Hindlimb muscle (tissue), 1 donor: Measurements from ENCODE around the gene KLK5. TPM values are rescaled to one million over a fixed set of nuclear protein-coding genes. Genes with fewer than 3 reads are reported as not detected.
"Not testable (repeated sequence)": the region's sequence is repeated elsewhere in the genome, so short reads cannot be mapped to it uniquely, and the experiment has no call there.

Experiments used
- DNase-seq: peaks from one replicate; pipeline ENCODE4 v3.0.0-alpha.2; 2013
- polyA plus RNA-seq: library from polyadenylated mRNA; unstranded; fragments of 120-200 nt; gene quantifications from one replicate; pipeline ENCODE4 v1.2.1, GENCODE V29; 2013; ENCODE audit not compliant: insufficient read length

KLK5 gene
- polyA plus RNA-seq, 1 donor = not detected

DNA sequence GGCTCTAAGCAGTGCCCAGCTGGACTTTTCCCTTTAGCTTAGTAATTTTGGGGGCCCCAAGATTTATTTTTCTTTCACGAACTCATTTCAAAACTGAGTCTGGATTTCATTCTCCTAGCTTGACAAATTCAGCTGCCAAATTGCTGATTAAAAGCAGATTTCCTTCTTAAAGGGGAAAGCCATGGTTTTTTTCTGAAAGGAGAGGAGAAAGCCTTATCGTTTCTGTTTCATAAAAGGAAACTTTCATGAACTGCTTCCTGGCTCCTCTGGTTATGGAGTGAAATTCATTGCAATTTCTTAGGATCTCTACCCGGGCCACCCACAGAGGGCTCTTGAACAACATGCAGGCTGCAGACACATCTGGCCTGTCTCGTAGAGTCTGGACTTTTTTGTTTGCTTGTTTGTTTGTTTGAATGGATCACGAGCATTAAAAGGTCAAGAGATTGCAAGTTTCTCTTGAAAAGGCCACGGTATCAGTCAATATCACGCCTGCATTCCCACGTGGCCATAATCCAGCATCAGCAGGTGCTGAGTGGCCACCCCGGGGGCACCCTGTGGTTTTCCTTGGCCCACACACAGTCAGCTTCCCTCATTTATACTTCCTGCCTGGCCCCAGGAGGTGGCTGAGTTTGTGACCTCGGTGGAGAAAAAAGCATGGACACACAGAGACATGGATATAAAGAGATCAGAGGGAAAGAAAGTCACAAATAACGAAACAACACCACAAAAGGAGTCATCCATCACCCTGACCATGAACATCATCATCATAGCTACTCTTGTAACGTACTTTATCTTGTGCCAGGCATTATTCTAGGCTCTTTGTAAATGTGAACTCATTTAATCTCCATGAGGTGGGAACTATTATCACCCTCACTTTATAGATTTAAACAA, 31.2 kb downstream of the KLK5 start:
- DNase-seq = no peak

- no peak for DNase-seq
These were observed 36.8 kb downstream of the KLK5 start for GRCh38 chr19:50916069-50916468.

DNA sequence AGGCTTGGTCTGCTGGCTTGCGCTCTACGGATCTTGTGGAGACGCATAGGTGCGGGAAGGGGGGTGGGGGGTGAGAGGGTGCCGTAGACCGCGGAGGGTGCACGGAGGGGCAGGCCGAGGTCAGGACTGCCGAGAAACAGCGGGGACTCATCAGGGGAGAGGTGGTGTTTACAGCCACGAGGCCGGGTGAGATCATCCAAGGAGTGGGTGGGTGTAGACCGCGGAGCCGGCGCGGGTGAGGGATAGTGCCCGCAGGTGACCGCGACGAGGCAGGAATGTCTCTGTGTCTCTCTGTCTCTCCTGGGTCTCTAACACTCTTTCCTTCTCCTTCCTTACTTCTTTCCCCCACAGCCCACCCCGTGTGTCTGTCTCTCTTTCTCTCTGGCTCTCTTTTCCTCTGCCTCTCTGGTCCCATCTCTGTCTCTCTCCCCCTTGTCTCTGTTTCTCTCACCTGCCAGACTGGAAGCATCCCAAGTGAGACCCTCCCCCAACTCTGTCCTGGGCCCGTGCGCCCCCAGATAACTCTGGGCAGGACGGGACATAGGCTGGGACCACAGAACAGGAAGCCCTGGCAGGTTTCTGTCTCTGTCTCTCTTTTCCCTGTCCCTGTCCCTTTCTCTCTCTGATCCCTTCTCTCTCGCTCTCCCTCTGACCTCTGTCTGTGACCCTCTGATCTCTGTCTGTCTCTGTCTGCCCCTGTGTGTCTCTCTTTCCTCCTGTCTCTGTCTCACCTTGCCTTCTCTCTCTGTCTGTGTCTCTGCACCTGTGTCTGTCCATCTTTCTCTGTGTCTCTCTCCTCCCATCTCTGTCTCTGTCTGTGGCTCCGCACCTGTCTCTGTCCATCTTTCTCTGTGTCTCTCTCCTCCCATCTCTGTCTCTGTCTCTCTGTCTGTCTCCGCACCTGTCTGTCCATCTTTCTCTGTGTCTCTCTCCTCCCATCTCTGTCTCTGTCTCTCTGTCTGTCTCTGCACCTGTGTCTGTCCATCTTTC, 39.8 kb downstream of the KLK5 start:
- DNase-seq = no peak

DNA sequence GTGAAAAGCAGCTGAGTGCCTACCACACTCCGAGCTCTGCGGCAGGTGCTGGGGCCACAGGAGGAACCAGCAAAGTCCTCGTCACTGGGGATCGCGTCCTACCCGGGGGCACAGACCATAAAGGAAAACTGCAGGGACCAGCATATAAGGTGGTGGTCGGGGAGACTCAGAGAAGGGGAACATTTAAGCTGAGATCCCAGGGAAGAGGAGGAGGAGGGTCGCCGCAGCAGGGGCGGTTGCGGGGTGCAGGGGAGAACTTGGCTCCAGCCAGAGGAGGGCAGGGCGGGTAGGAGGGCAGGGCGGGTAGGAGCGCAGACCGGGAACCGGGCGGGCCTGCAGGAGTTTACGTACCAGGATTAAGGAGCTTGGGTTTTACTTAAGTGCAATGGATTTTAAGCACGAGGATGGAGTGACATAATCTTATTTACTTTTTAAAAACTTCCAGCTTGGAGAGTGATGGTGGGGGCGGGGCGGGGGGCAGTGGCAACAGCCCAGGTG, 40.7 kb downstream of the KLK5 start:
- no peak for DNase-seq

- DNase-seq = no peak
These were observed 41.4 kb downstream of the KLK5 start, which contains the start of gene KLK4 for GRCh38 chr19:50911206-50912101. TSS of gene KLK4 (minus strand) at chr19:50911395. CDS start at chr19:50910738, 657 bp downstream.

GRCh38 chr19:50910722-50911121, 42.1 kb downstream of the KLK5 start:
- DNase-seq = no peak

- DNase-seq = no peak
These were observed 43.4 kb downstream of the KLK5 start for GRCh38 chr19:50909240-50910070.

DNA sequence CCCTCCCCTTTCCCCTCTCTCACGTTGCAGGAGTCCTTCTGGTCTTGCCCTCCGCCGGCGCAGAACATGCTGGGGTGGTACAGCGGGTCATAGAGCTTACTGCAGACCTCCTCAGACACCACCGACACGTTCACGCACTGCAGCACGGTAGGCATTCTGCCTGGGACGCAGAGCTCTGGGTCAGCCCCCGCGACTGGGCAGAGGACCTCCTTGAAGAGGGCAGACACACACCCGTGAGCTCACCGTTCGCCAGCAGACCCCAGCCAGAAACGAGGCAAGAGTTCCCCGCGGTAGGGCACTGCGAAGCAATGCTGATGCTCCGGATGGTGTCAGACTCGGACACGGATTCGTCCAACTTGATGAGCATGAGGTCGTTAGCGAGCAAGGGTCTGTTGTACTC, 44.5 kb downstream of the KLK5 start:
- no peak for DNase-seq

GRCh38 chr19:50906217-50906616, 46.6 kb downstream of the KLK5 start:
- DNase-seq = no peak

DNA sequence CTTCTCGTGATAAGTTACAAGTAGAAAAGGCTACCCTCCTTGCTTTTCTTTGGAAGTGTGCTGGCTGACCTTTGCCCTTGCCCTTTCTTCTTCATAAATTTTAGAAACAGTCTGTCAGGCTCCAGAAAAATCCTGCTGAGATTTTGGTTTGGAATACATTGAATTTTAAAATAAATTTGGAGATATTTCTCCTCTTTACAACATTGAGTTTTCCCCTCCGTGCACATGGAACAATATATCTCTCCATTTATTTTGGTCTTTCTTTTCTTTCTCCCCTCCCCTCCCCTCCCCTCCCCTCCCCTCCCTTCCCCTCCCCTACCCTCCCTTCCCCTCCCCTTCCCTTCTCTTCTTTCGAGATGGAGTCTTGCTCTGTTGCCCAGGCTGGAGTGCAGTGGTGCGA, 50.2 kb downstream of the KLK5 start:
- no peak for DNase-seq

DNA sequence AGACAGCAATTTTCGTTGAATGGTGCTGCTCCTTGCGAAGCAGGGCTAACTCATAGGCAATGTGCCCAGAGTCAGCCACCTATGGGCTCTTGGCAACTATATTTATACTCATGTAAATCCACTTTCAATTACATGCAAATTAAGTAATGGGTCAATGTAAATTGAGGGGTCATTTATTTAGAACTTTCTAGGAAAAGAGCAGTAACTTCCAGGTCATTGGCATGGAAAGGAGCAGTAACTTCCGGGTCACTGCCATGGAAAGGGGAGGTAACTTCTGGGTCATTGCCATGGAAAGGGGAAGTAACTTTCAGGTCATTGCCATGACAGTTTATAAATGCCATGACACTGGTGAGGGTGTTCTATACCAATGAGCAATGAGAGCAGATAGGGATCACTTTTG, 53.3 kb downstream of the KLK5 start:
- DNase-seq = no peak

DNA sequence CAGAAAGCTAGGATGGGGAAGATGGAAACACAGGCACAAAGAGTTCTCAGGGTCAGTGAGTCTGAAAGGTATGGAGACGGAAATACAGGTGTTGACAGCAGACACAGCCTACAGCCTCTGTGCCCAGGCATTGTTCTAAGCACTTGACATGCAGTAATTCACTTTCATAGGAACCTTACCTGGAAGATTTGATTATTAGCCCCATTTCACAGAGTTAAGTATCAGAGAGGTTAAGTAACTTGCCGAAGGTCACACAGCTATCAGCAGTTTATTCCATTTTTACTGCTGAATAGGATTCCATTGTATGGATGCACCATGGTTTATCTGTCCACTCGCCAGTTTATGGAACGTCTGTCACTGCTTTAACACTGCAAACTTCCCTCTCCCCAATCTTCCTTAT, 54.8 kb downstream of the KLK5 start:
- no peak for DNase-seq

GRCh38 chr19:50897612-50898011, 55.2 kb downstream of the KLK5 start:
- no peak for DNase-seq

- no peak for DNase-seq
These were observed 55.6 kb downstream of the KLK5 start for GRCh38 chr19:50897191-50897607.

DNA sequence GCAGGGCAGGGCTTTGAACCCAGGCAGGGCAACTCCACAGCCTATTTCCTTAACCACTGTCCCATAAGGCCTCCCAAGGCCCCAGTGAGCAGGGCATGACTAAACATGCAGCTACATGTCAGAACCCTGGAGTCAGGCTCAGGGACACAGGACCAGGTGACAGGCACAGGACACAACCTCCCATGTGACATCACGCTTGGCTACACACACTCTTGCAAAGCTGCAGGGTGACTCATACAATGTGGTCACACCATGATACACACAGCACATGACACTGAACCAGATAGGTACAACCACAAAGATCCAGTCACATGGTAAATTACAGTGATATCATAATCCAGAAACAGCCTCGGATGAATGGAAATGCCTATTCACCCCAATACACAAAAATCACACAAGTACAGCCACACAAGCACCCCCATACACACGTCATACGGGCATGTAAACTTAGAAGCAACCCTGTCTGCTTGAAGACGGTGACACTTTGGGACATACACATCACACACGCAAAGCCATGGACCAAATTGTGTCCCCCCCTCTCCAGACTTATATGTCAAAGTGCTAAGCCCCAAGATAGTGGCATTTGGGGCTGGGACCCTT, 56.1 kb downstream of the KLK5 start:
- DNase-seq = no peak

DNA sequence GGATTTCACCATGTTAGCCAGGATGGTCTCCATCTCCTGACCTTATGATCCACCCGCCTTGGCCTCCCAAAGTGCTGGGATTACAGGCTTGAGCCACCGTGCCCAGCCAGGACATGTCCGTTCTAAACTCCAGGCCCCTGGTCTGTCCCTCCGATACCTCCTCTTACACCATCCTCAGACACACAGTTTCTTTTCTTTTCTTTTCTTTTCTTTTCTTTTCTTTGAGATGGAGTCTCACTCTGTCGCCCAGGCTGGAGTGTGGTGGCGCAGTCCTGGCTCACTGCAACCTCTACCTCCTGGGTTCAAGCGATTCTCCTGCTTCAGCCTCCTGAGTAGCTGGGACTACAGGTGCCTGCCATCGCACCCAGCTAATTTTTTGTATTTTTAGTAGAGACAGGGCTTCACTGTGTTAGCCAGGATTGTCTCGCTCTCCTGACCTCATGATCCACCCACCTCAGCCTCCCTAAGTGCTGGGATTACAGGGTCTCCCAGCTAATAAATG, 56.7 kb downstream of the KLK5 start:
- DNase-seq = not testable (repeated sequence)

DNA sequence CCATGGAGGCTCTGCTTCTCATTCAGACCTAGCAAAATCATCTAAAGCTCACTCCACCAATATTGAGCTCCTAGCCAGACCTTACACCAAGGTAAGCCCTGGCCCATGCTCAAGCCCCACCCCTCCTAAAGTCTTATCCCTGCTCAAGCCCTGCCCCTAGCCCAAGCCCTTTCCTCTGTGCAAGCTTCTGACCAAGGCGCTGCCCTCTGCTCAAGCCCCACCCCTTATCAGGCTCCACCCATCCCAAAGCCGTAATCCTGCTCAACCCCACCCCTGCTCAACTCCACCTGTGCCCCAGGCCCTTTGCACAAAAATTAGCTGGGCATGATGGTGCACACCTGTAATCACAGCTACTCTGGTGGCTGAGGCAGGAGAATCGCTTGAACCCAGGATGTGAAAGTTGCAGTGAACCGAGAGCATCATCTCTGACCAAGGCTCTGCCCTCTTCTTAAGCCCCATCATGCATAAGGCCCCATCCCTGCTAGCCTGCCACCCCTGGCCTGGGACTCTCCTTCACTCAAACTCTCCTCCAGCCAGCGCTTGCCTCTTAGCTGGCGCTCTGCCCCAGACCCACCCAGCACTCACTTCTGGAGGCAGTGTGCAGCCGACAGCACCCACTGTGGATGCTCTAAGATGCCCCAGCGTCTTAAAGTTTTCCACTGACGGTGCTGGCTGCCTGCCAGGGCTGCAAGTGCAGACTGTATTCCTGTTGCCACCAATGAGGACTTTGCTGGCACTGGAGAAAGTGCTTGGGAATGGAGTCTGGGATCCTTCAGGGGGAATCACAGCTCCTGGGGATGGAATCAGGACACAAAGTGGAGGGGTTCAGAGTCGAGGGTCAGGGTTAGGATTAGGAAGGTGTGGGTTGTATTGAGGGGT, 58.1 kb downstream of the KLK5 start:
- no peak for DNase-seq
